Activated naive CD8-positive, alpha-beta T cell treated with anti-CD3 and anti-CD28 coated beads for 36 hours (primary cell): ENCODE results near the gene HLA-DQB1. TPM values are rescaled to one million over a fixed set of nuclear protein-coding genes. Genes with fewer than 3 reads are reported as not detected.
A peak's percentile ranks its signal among the peaks of the same experiment; 100 is the strongest.

ENCODE experiments used
- DNase-seq: peaks from one replicate; pipeline ENCODE4 v3.0.0; 2021
- H3K27ac Mint-ChIP-seq: one replicate; pipeline ENCODE4 v1.8.0; 2022; ENCODE audit warnings: mild to moderate bottlenecking, moderate library complexity, mixed read lengths
- H3K27me3 Mint-ChIP-seq: one replicate; pipeline ENCODE4 v1.8.0; 2022; ENCODE audit warnings: mild to moderate bottlenecking, mixed read lengths
- H3K36me3 Mint-ChIP-seq: one replicate; pipeline ENCODE4 v1.8.0; 2021; ENCODE audit warnings: mild to moderate bottlenecking, mixed read lengths
- H3K4me1 Mint-ChIP-seq: one replicate; pipeline ENCODE4 v1.8.0; 2021; ENCODE audit warnings: mixed read lengths
- H3K4me3 Mint-ChIP-seq: one replicate; pipeline ENCODE4 v1.8.0; 2022; ENCODE audit warnings: mild to moderate bottlenecking, moderate library complexity, mixed read lengths
- H3K9me3 Mint-ChIP-seq: one replicate; pipeline ENCODE4 v1.8.0; 2022; ENCODE audit warnings: mixed read lengths
- total RNA-seq, 2 experiments: library from RNA; stranded (reverse); gene quantifications; one replicate each; pipeline ENCODE4 v1.2.3, GENCODE V29; 2021

HLA-DQB1 gene
- total RNA-seq, 2 experiments from 2014 or later, result 13.9 to 17.5 TPM

DNA sequence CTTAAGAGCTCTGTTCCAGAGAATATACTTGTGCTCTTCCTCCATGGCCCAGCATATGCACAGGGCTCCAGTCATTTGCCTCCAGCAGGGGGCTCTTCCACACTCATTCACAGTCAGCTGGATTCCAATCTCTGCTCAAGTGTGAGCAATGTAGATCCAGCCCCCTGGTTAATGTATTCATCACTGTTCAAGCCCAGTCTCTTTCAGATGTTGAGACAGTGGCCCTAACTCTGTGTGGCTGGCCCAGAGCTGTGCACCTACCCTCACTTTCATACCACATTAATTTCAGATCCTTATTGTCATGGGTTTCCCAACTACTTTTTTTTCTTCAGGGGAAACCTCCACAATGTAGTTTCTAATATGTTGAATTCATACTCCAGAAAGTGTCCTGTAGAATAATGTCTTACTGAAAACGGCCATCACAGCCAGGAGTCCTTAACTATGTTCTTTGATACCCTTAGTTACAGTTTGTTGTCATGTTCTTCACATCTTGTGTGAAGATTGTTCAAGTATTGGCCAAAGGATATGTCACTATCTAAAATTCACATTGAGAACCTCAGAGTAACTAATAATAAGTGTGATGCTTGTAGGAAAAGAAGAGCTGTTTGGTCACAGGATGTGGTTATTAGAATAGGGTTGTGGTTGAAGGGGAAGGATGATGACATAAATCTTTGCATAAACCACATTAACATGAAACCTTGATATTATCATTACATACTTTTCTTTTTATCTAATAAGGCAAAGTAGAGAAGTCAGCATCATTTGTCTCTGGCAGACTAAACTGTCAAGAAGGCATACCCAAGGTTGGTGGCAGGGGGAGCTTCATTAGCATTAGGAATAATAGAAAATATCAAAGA lies 43.7 kb downstream of the HLA-DQB1 start:
- Mint-ChIP-seq H3K27me3 (peaks cover 4% of the 10 kb centered on the region), H3K4me3 (peak overlapping the region; percentile 60), H3K36me3 (peaks cover 13% of the 10 kb centered on the region), H3K4me1 (peaks cover 45% of the 10 kb centered on the region), H3K27ac (peak overlapping the region; percentile 97), H3K9me3 (peaks cover 12% of the 10 kb centered on the region)
- peak; percentile 47 for DNase-seq

DNA sequence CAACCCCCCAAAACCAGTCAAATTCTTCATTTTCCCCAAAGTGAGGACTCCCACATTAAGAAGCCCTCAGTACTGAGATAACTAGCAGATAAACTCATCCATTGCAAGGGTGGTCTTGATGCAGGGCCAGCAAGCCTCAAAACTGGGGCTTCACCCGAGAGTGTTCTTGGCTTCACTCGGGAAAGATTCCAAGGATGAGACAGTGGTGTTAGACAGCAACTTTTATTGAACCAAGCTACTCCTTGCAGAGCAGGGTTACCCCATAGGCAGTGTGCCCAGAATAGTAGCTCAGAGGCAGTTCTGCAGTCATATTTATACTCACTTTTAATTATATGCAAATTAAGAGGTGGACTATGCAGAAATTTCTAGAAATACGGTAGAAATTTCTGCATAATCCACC lies 45.1 kb downstream of the HLA-DQB1 start:
- peaks cover 45% of the 10 kb centered on the region for H3K4me1 Mint-ChIP-seq
- peaks cover 15% of the 10 kb centered on the region for H3K36me3 Mint-ChIP-seq
- H3K9me3 Mint-ChIP-seq, result peaks cover 18% of the 10 kb centered on the region
- no peak for DNase-seq
- peaks cover 4% of the 10 kb centered on the region for H3K27me3 Mint-ChIP-seq
- no peak overlapping the region for H3K4me3 Mint-ChIP-seq
- peak overlapping the region; percentile 74 for H3K27ac Mint-ChIP-seq

DNA sequence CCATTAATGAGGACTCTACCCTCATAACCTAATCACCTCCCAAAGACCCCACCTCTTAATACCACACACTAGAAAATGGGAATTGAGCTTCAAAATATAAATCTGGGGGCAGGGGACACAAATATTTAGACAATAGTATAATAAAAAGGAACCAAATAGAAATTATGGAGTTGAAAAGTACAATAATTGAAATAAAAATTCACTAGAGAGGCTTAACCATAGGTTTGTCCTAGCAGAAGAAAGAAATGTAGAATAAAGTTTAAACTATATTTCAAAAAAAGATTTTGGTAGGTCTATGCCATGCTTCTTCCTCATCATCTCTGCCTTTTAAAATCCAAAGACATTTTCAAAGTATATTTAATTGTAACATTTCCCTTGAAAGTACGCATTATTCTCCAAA lies 48.7 kb downstream of the HLA-DQB1 start:
- Mint-ChIP-seq H3K9me3 (peaks cover 18% of the 10 kb centered on the region), H3K27ac (no peak overlapping the region), H3K27me3 (no peaks in the 10 kb centered on the region), H3K4me3 (no peak overlapping the region), H3K4me1 (peaks cover 34% of the 10 kb centered on the region), H3K36me3 (peaks cover 16% of the 10 kb centered on the region)
- DNase-seq, result no peak

DNA sequence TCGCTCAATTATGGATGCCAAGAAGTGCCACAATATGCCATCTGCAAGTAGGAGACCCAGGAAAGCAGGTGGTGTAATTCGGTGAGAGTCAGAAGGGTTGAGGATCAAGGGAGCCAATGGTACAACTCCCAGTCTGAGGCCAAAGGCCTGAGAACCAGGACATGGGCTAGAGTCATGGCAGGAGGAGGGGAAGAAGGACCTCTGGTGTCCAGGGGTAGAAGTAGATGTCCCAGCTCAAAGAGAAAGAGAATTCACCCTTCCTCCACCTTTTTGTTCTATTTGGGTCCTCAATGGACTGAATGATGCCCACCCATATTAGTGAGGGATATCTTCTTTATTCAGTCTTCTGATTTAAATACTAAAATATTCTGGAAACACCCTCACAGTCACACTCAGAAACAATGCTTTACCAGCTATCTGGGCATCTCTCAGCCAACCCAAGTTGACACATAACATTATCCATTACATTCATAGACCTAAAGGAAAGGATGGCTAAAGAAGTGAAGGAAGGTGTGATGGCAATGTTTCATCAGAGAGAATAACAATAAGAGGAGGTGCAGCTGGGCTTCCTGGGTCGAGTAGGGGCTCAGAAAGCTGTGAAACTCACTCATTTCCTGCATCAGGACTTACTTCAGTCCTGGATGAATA lies 50.4 kb downstream of the HLA-DQB1 start:
- Mint-ChIP-seq H3K4me1 (peaks cover 24% of the 10 kb centered on the region), H3K9me3 (peaks cover 21% of the 10 kb centered on the region), H3K27me3 (no peaks in the 10 kb centered on the region), H3K27ac (peak overlapping the region; percentile 66), H3K4me3 (no peak overlapping the region), H3K36me3 (peaks cover 19% of the 10 kb centered on the region)
- no peak for DNase-seq

DNA sequence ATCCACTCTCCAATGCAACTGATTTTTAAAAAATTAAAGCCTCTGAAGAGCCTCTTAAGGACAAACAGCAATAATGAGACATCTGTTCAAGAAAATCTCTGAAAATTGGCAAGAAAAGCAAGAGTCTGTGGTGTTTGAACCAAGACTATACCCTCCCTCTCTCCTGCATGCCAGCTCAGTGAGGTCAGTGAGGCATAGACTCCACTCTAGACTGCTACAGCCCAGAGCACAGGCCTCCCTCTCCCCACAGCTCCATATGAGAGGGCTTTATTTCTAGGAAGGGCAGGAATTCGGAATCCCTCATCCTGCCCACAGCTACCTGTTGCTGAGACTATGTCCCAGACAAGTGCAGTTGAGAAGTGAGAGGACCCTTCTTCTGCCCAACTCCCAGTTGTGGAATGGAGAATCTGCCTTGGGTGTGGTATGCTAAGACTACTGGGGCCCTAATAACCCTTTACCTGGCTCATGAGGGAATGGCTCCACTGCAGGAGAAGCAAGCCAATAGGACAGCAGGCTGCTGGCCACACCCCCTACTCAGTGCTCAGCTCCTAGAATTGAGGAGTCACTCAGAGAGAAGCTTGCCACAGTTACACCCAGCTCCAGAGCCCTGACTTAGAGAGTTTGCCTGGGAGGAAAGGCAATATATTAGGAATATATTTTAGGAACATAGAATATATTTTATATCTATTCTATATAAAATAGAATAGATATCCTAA lies 51.9 kb downstream of the HLA-DQB1 start:
- peaks cover 21% of the 10 kb centered on the region for H3K4me1 Mint-ChIP-seq
- H3K27ac Mint-ChIP-seq, result no peak overlapping the region
- no peaks in the 10 kb centered on the region for H3K27me3 Mint-ChIP-seq

DNA sequence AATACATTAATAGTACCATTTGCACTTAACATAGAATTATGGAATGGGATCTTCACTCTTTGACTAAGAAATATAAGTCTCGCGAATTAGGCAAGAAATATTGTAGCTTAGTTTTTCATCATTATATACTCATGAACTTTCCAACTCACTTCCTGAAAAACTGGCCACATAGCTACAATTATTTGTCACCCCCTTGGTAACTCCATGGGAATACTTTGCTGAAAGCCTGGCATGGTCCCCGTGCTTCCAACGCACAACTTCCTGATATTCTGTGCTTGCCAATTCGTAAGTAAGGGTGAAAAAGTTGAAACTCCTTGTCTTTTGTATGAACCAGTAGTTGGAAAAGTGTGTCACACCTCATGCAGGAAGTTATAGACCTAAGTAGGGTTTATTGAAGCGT lies 53.0 kb downstream of the HLA-DQB1 start:
- no peaks in the 10 kb centered on the region for H3K27me3 Mint-ChIP-seq
- peaks cover 14% of the 10 kb centered on the region for H3K9me3 Mint-ChIP-seq
- peaks cover 21% of the 10 kb centered on the region for H3K4me1 Mint-ChIP-seq
- peaks cover 10% of the 10 kb centered on the region for H3K36me3 Mint-ChIP-seq
- no peak overlapping the region for H3K4me3 Mint-ChIP-seq
- no peak for DNase-seq
- no peak overlapping the region for H3K27ac Mint-ChIP-seq

More for the DNA sequence above, 51.9 kb downstream of the HLA-DQB1 start:
- peaks cover 14% of the 10 kb centered on the region for H3K36me3 Mint-ChIP-seq
- H3K9me3 Mint-ChIP-seq, result peaks cover 18% of the 10 kb centered on the region
- DNase-seq, result no peak
- no peak overlapping the region for H3K4me3 Mint-ChIP-seq

DNA sequence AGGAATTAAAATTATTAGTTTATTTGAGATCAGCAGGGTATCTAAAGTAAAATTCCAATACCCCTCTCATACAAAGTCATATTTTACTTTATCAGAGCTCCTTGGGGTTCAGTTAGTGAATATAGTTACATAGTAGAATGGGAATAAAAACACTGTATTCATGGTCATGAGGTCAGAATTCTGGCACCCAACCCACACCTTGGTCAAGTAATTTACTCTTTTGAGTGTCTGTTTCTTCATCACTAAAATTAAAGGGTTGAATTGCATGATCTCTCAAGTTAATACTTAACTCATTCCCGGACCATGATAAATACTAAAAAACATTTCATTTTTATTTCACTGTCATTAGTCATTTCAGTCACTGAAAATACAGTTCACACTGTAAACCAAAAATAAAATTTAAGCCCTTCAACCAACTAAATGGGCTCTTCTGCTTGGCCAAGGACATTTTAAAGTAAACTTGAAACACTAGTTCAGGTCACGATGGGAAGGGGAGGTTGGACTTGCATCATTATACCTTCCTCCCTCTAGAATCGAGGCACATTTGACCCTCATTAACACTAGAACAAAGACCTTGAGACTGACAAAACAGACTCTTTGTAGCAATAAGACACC lies 55.7 kb downstream of the HLA-DQB1 start:
- Mint-ChIP-seq H3K9me3 (peaks cover 2% of the 10 kb centered on the region), H3K27ac (no peak overlapping the region), H3K4me1 (peaks cover 22% of the 10 kb centered on the region), H3K36me3 (peaks cover 3% of the 10 kb centered on the region), H3K27me3 (no peaks in the 10 kb centered on the region), H3K4me3 (no peak overlapping the region)
- DNase-seq, result no peak

DNA sequence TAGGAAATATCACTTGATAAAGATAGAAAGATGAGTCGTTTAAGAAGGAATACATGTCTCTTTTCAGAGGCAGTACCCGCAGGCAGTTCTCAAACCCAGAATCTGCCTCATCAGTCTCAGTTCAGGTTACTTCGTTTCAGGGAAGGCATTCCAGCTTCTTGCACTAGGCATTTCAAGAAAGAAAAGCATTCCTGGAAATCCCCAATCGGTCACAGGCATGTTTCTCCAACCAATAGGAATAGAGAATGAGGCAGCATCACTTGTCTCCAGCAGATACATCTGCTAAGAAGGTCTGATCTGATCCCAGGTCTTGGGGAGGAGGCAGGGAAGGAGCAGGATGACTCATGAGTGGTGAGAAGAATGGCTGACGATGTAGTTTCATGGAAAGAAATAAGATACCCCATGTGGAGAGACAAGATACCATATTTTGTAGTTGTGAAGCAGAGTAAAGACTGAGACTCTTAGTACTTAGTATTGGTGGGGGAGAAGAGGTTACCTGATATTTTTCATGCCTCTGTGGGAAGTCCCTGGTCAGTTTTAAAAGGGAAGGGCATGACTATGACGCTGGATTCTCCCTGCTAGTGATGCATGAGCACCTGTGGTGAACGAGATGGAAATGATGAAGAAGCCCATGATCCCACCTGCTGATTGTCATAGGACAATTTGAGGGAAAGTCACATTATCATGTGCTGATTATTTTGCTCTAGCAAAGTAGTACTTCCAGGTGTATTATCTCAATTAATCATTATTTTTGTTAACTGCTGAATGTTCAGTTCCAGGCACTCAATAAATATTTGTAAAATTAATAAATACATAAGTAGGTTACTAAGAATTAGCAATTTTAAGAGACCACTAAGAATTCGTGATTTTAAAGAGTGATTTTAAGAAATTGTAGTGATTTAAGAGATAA lies 56.5 kb downstream of the HLA-DQB1 start:
- peaks cover 15% of the 10 kb centered on the region for H3K4me1 Mint-ChIP-seq
- H3K36me3 Mint-ChIP-seq, result peaks cover 2% of the 10 kb centered on the region
- no peak overlapping the region for H3K4me3 Mint-ChIP-seq
- peaks cover 2% of the 10 kb centered on the region for H3K9me3 Mint-ChIP-seq
- no peaks in the 10 kb centered on the region for H3K27me3 Mint-ChIP-seq
- DNase-seq, result peak; percentile 46
- no peak overlapping the region for H3K27ac Mint-ChIP-seq

Other genes with a start within 250 kb of the HLA-DQB1 start
- gene HLA-DRA, start 226.8 kb downstream of the HLA-DQB1 start, total RNA-seq, result 10 to 100 TPM in 1 of 2 experiments, 1 to 10 TPM in 1; 9.8 to 12.2 TPM
- under 1 TPM; 0.28 to 0.52 TPM for gene HLA-DRB5, start 136.4 kb downstream of the HLA-DQB1 start, total RNA-seq
- gene HLA-DRB1, start 76.8 kb downstream of the HLA-DQB1 start, total RNA-seq, result 1 to 10 TPM; 4.2 to 5.1 TPM
- gene HLA-DQA1, start 29.3 kb downstream of the HLA-DQB1 start, total RNA-seq, result 1 to 10 TPM; 4.4 to 5.3 TPM
- gene HLA-DQA2, start 74.7 kb upstream of the HLA-DQB1 start, total RNA-seq, result under 1 TPM; 0.45 to 0.46 TPM
- under 1 TPM in 1 of 2 experiments, not detected in 1; 0.54 TPM for gene HLA-DQB2, start 96.9 kb upstream of the HLA-DQB1 start, total RNA-seq
- 1 to 10 TPM; 1.9 to 2.1 TPM for gene HLA-DOB, start 150.3 kb upstream of the HLA-DQB1 start, total RNA-seq
- gene TAP2, start 172.1 kb upstream of the HLA-DQB1 start, total RNA-seq, result 100 to 1,000 TPM; 216 to 226 TPM
- gene PSMB8, start 177.4 kb upstream of the HLA-DQB1 start, total RNA-seq, result 100 to 1,000 TPM; 385 to 393 TPM
- gene TAP1, start 187.0 kb upstream of the HLA-DQB1 start, total RNA-seq, result 100 to 1,000 TPM; 337 to 356 TPM
- gene PSMB9, start 187.5 kb upstream of the HLA-DQB1 start, total RNA-seq, result 100 to 1,000 TPM; 315 to 316 TPM